ENCODE measurements around the gene PLOD2. TPM values are rescaled to one million over a fixed set of nuclear protein-coding genes. Genes with fewer than 3 reads are reported as not detected.

PLOD2 gene
- total RNA-seq, 1 donor from 2014 or later: 19.2 TPM

Other genes with a start within 250 kb of the PLOD2 start
- gene PLSCR4, start 89.9 kb upstream of the PLOD2 start, total RNA-seq: 13.8 TPM

Measured in left ventricle myocardium superior (tissue), 1 donor.